Sigmoid colon (tissue), 4 donors: ENCODE measurements around the gene PITX3.
"Not testable (repeated sequence)": the region's sequence is repeated elsewhere in the genome, so short reads cannot be mapped to it uniquely, and the experiment has no call there.

Experiments used
- EP300 ChIP-seq, 4 donors: sonication (generic); formaldehyde crosslinking; IDR thresholded peaks; one replicate each; pipeline ENCODE4 v1.6.1; 2017; ENCODE audit warnings: antibody characterized with exemption in 4 of 4
- POLR2A ChIP-seq, 2 donors: fragments of 450-650 bp; IDR thresholded peaks; one replicate each; pipeline ENCODE4 v1.6.1; 2016; ENCODE audit warnings: antibody characterized with exemption in 2 of 2, mild to moderate bottlenecking in 2 of 2, moderate library complexity in 2 of 2
- POLR2AphosphoS5 ChIP-seq, 4 donors: sonication (generic); formaldehyde crosslinking; IDR thresholded peaks; one replicate each; pipeline ENCODE4 v1.6.1; 2017; ENCODE audit warnings: antibody characterized with exemption in 4 of 4
- TF ChIP-seq, protein P1 (sequence below), 4 experiments: fragments of 450-650 bp in 3 of 4; fragments of 200-600 bp in 1 of 4; IDR thresholded peaks; one replicate each; pipeline ENCODE4 v1.5.1; 2016 to 2019; ENCODE audit warnings: antibody characterized with exemption in 4 of 4, mild to moderate bottlenecking in 3 of 4, moderate library complexity in 2 of 4

DNA sequence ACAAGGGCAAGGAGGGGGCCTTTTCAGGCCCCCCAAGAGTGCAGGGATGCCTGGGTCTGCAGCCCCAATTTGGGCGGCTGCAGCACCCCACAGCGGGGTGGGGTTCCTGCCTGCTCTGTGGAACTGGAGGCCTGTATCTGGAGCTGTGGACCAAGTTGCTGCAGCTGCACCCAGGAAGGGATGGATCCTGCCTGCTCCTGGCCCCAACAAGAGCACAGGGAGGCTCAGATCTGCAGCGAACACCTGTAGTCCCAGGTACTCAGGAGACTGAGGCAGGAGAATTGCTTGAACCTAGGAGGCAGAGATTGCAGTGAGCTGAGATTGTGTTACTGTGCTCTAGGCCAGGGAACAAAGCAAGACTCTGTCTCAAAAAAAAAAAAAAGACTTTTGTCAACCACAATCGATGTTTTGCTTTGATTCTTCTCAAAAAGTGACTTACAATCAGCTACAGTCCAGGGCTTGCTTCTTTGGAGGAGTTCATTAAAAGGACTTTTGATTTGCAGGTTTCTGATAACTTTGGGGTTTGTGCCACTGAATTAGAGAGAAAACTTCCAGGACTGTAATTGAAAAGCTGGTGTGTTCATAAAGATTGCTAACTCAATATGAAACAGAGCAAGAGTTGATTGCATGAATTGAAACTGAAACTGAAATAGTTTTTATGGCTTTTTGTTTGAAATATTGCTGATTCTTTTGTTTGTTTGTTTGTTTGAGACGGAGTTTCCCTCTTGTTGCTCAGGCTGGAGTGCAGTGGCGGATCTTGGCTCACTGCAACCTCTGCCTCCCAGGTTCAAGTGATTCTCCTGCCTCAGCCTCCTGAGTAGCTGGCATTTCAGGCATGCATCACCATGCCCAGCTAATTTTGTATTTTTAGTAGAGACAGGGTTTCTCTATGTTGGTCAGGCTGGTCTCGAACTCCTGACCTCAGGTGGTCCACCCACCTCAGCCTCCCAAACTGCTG lies 52.1 kb downstream of the PITX3 start:
- TF ChIP-seq, protein P1, sequence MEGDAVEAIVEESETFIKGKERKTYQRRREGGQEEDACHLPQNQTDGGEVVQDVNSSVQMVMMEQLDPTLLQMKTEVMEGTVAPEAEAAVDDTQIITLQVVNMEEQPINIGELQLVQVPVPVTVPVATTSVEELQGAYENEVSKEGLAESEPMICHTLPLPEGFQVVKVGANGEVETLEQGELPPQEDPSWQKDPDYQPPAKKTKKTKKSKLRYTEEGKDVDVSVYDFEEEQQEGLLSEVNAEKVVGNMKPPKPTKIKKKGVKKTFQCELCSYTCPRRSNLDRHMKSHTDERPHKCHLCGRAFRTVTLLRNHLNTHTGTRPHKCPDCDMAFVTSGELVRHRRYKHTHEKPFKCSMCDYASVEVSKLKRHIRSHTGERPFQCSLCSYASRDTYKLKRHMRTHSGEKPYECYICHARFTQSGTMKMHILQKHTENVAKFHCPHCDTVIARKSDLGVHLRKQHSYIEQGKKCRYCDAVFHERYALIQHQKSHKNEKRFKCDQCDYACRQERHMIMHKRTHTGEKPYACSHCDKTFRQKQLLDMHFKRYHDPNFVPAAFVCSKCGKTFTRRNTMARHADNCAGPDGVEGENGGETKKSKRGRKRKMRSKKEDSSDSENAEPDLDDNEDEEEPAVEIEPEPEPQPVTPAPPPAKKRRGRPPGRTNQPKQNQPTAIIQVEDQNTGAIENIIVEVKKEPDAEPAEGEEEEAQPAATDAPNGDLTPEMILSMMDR (IDR thresholded peaks at IDR 0.05) = not testable (repeated sequence)
- not testable (repeated sequence) for TF ChIP-seq POLR2AphosphoS5, POLR2A, EP300 (IDR thresholded peaks at IDR 0.05)
